GM23248 (cell line): ENCODE results near the gene GSAP. TPM values are rescaled to one million over a fixed set of nuclear protein-coding genes. Genes with fewer than 3 reads are reported as not detected.

Source experiments
- DNase-seq: peaks from one replicate; pipeline ENCODE4 v3.0.0-alpha.2; 2015
- H2AFZ ChIP-seq: fragments of 200-600 bp; sonication (generic); 2 replicates; pipeline ENCODE4 v1.6.1; 2016; ENCODE audit warnings: antibody characterized with exemption
- H3F3A ChIP-seq: fragments of 200-600 bp; sonication (generic); 2 replicates; pipeline ENCODE4 v1.6.1; 2016; ENCODE audit warnings: mild to moderate bottlenecking, antibody characterized with exemption, mixed run types; ENCODE audit not compliant: insufficient read depth
- H3K27ac ChIP-seq: fragments of 200-600 bp; sonication (generic); 2 replicates; pipeline ENCODE4 v1.5.1; 2016; ENCODE audit warnings: mild to moderate bottlenecking
- H3K27me3 ChIP-seq: fragments of 200-600 bp; sonication (generic); replicated peaks from 2 replicates; pipeline ENCODE4 v1.6.1; 2016; ENCODE audit warnings: mild to moderate bottlenecking; ENCODE audit not compliant: insufficient read depth
- H3K36me3 ChIP-seq: fragments of 200-600 bp; sonication (generic); 2 replicates; pipeline ENCODE4 v1.6.1; 2016; ENCODE audit warnings: low read depth, mild to moderate bottlenecking
- H3K4me1 ChIP-seq: fragments of 200-600 bp; sonication (generic); 2 replicates; pipeline ENCODE4 v1.6.1; 2016; ENCODE audit warnings: mild to moderate bottlenecking; ENCODE audit not compliant: insufficient read depth
- H3K4me2 ChIP-seq: fragments of 200-600 bp; sonication (generic); one replicate; pipeline ENCODE4 v1.6.1; 2016; ENCODE audit warnings: mild to moderate bottlenecking; ENCODE audit not compliant: unreplicated experiment
- H3K4me3 ChIP-seq: fragments of 200-600 bp; sonication (generic); 2 replicates; pipeline ENCODE4 v1.5.1; 2016; ENCODE audit warnings: mild to moderate bottlenecking
- H3K79me2 ChIP-seq: fragments of 200-600 bp; sonication (generic); 2 replicates; pipeline ENCODE4 v1.6.1; 2016; ENCODE audit warnings: mild to moderate bottlenecking; ENCODE audit not compliant: insufficient read depth
- H3K9ac ChIP-seq: fragments of 200-600 bp; sonication (generic); 2 replicates; pipeline ENCODE4 v1.6.1; 2016; ENCODE audit warnings: mild to moderate bottlenecking
- H3K9me2 ChIP-seq: fragments of 200-600 bp; sonication (generic); 2 replicates; pipeline ENCODE4 v1.6.1; 2016; ENCODE audit warnings: mixed run types, mild to moderate bottlenecking, moderate library complexity; ENCODE audit not compliant: insufficient read depth
- H3K9me3 ChIP-seq: fragments of 200-600 bp; sonication (generic); one replicate; pipeline ENCODE4 v1.6.1; 2017; ENCODE audit warnings: low read depth
- H4K20me1 ChIP-seq: fragments of 200-600 bp; sonication (generic); 2 replicates; pipeline ENCODE4 v1.6.0; 2016; ENCODE audit not compliant: insufficient read depth
- EZH2 ChIP-seq: fragments of 200-600 bp; sonication (generic); IDR thresholded peaks from 2 replicates; pipeline ENCODE4 v1.6.1; 2018; ENCODE audit warnings: antibody characterized with exemption, mild to moderate bottlenecking; ENCODE audit not compliant: insufficient read depth, poor library complexity, severe bottlenecking
- EZH2phosphoT487 ChIP-seq: fragments of 200-600 bp; sonication (generic); IDR thresholded peaks from 2 replicates; pipeline ENCODE4 v1.6.1; 2018; ENCODE audit warnings: antibody characterized with exemption, moderate library complexity, mild to moderate bottlenecking, low read depth; ENCODE audit not compliant: insufficient read depth
- WGBS, 2 experiments: methylation state at CpG; one replicate each; pipeline ENCODE4 v1.1.6; 2015 to 2017; ENCODE audit warnings: low lambda C conversion rate in 2 of 2, low coverage in 1 of 2; ENCODE audit errors: missing lambda C conversion rate in 2 of 2; 5-methylcytosine and 5-hydroxymethylcytosine counted together
- in situ Hi-C: fragments of 300-500 bp; cut with MboI; formaldehyde crosslinking; loops from 2 replicates; pipeline ENCODE4 v1.15.0; 2020
- polyA plus RNA-seq: library from polyadenylated mRNA; unstranded; fragments of >200 nt; fragmentation: Nextera tagmentation; extraction: Ambion mirVana; gene quantifications from 2 replicates; pipeline ENCODE4 v1.2.1, GENCODE V29; 2016
- total RNA-seq: library from RNA; depleted of rRNA; stranded (reverse); fragments of >200 nt; shearing (Covaris generic); gene quantifications from 2 replicates; pipeline ENCODE4 v1.2.3, GENCODE V29; 2014

GSAP gene
- total and polyA plus RNA-seq, 2 experiments from 2014 or later = 4.2 to 4.3 TPM

DNA sequence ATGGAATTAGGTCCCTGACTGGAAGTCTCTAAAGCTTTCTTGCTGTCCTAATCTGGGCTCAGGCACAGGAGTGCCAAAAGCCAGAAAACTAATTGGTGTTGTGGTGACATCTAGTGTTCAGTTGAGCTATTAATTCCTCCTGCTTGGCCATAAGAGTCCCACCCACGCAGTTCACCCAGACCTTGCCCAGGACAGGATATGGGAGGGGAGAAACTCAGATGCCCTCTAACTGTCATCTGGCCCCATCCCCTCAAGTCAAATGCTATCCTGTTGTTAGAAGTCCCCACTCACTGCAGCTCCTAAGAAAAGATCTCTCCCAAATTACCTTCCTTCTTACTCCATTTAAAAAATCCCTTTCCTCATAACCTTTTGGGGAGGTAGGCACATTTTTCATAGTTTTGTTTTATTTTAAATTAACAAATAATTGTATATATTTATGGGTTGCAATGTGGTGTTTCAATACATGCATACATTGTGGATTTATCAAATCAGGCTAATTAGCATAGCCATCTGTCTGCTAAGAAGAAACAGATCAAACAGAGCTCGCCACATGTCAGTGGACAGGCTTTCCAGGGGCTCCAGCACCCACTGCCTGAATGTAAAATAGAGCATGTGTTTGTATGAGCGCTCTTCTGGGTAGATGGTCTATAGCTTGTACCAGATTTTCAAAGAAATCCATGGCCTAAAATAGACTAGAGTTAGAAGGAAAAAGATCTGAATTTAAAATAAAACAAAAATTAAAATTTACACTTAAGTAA is 84.0 kb downstream of the GSAP start:
- no peak overlapping the region for H3K4me3 ChIP-seq
- no peak overlapping the region for H3K4me2 ChIP-seq
- H4K20me1 ChIP-seq = no peaks in the 10 kb centered on the region
- no peaks in the 10 kb centered on the region for H3K9me2 ChIP-seq
- in situ Hi-C loops = loop anchor here (10.0 kb wide), 1 partner anchor 197 kb away; no protein-coding TSS in a partner anchor
- no peak for TF ChIP-seq EZH2phosphoT487
- no peak for TF ChIP-seq EZH2
- no peaks in the 10 kb centered on the region for H3K27me3 ChIP-seq
- H3K36me3 ChIP-seq = no peaks in the 10 kb centered on the region
- H3K9ac ChIP-seq = no peak overlapping the region
- H3K9me3 ChIP-seq = no peaks in the 10 kb centered on the region
- 46 to 54% methylated on average over 3 of the region's 3 CpGs for WGBS, 2 experiments
- peak; percentile 90 for DNase-seq
- H3K27ac ChIP-seq = no peak overlapping the region
- no peak overlapping the region for H2AFZ ChIP-seq
- H3K4me1 ChIP-seq = peaks cover 47% of the 10 kb centered on the region
- no peaks in the 10 kb centered on the region for H3K79me2 ChIP-seq
- peaks cover 27% of the 10 kb centered on the region for H3F3A ChIP-seq

DNA sequence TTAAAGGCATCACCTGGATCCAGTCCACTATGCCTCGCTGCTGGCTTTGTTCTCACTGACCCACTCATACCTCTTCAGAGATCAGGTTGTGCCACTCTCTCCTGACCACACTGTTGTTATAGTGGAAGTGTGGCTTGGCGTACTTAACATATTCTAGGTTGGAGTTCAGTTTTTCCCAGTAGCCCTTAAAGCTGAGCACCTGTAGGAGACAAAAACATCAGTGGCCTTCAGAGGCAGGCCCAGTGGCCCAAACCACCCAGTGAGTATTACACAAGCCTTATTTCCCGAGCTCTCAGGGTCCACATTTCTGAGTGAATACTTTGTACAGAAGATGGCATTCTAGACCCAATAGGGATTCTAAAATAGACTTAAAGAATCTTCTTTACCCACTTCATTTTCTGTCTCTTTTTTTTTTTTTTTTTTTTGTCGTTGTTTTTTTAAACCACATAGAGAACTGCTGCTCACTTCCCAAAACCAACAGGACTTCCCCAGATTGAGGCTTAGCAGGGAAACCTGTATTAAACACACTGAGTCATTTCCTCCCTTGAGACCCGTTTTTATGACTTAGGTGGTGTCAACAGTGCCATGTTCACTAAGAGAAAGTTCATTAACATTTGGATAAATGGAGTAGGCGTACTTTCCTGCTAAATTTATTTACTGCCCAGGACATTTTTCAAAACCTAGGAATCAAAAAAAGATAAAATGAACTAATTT is 85.8 kb downstream of the GSAP start:
- H2AFZ ChIP-seq = no peak overlapping the region; the same call in 1 of the 2 replicates
- WGBS, 2 experiments = 42 to 53% methylated on average over 6 of the region's 6 CpGs
- in situ Hi-C loops = loop anchor here (10.0 kb wide), 1 partner anchor 196 kb away; no protein-coding TSS in a partner anchor
- peak; percentile 57 for DNase-seq
- no peaks in the 10 kb centered on the region for H4K20me1 ChIP-seq
- TF ChIP-seq EZH2 (no peak), EZH2phosphoT487 (no peak)
- no peak overlapping the region for H3K9ac ChIP-seq
- H3K4me2 ChIP-seq = peak overlapping the region; percentile 26
- H3K4me1 ChIP-seq = peaks cover 56% of the 10 kb centered on the region
- H3K9me2 ChIP-seq = no peaks in the 10 kb centered on the region
- peaks cover 29% of the 10 kb centered on the region for H3F3A ChIP-seq
- H3K9me3 ChIP-seq = no peaks in the 10 kb centered on the region
- no peak overlapping the region for H3K27ac ChIP-seq
- no peak overlapping the region for H3K4me3 ChIP-seq
- H3K36me3 ChIP-seq = no peaks in the 10 kb centered on the region
- H3K79me2 ChIP-seq = no peaks in the 10 kb centered on the region
- no peaks in the 10 kb centered on the region for H3K27me3 ChIP-seq

DNA sequence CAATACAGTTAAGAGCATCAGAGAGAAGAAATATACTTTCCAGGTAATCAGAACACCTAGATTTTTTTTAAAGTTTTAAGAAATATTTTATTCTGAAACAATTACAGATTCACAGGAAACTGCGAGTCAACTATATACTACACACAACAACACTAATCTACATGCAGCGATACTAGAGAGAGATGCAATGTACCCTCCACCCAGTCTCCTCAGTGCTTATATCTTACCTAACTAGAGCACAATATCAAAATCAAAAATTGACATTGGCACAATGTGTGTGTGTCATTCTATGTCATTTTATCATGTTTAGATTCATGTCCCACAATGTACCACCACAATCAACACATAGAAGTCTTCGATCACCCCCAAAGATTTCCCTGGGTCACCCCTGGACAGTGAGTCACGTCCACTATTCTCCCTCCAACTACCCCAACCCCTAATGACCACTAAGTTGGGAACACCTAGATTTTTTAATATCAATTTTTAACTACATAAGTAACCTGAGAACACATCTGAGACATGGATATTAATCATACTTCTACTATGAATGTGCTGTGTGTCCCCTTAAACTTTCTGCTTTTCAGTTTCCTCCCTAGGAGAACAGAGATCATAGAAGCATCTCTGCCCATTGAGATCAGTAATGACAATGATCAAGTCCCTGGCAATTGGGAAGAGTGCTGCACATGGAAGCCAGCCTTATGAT is 86.5 kb downstream of the GSAP start:
- Histone ChIP-seq H3K4me2 (no peak overlapping the region), H4K20me1 (no peaks in the 10 kb centered on the region), H3K9ac (no peak overlapping the region), H3K27me3 (no peaks in the 10 kb centered on the region), H3K27ac (no peak overlapping the region), H3K4me1 (peaks cover 56% of the 10 kb centered on the region), H3K79me2 (no peaks in the 10 kb centered on the region), H3F3A (peaks cover 25% of the 10 kb centered on the region), H3K4me3 (no peak overlapping the region), H3K9me3 (no peaks in the 10 kb centered on the region), H2AFZ (no peak overlapping the region), H3K9me2 (no peaks in the 10 kb centered on the region), H3K36me3 (no peaks in the 10 kb centered on the region)
- no peak for TF ChIP-seq EZH2
- DNase-seq = no peak
- in situ Hi-C loops = loop anchor here (10.0 kb wide), 1 partner anchor 195 kb away; no protein-coding TSS in a partner anchor
- 83 to 86% methylated on average over 4 of the region's 4 CpGs for WGBS, 2 experiments

DNA sequence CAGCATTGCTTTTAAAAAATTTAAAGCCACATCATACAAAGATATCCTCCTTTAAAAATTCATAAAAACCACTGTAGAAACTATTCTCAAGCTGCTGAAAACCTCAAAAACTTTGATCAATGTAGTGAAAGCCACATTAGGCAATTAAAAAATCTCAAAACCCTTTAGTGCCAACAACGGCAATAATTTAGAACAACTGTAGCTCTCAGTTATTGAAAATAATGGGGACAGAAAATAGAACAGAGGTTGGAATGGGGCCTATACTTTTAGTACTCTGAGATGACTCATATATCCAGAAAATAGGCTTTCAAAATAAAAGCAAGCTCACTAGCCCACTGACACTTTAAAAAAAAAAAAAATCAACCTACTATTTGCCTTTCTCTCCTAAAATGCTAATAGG is 87.5 kb downstream of the GSAP start:
- DNase-seq = peak; percentile 77
- Histone ChIP-seq H3K9me3 (no peaks in the 10 kb centered on the region), H3K27ac (peak overlapping the region; percentile 24; the same call in 1 of the 2 replicates), H3K9me2 (no peaks in the 10 kb centered on the region), H4K20me1 (no peaks in the 10 kb centered on the region), H3K4me3 (no peak overlapping the region; the same call in 1 of the 2 replicates), H3K36me3 (no peaks in the 10 kb centered on the region), H2AFZ (peak overlapping the region; percentile 17), H3F3A (peaks cover 25% of the 10 kb centered on the region), H3K79me2 (no peaks in the 10 kb centered on the region), H3K4me2 (peak overlapping the region; percentile 63), H3K9ac (peak overlapping the region; percentile 49), H3K4me1 (peaks cover 56% of the 10 kb centered on the region), H3K27me3 (no peaks in the 10 kb centered on the region)
- in situ Hi-C loops = no loop called here
- TF ChIP-seq EZH2 (no peak), EZH2phosphoT487 (no peak)
- WGBS, 2 experiments = 0 to 7% methylated on average over 1 of the region's 1 CpG
